GM12878 (cell line): ENCODE data around the gene SLC34A1. TPM values are rescaled to one million over a fixed set of nuclear protein-coding genes. Genes with fewer than 3 reads are reported as not detected.
"Not testable (repeated sequence)": the region's sequence is repeated elsewhere in the genome, so short reads cannot be mapped to it uniquely, and the experiment has no call there.

Experiments used
- ATAC-seq: fragments of 200-7000 bp; cut with Tn5 transposase; 3 replicates; pipeline ENCODE4 v1.9.1; 2020; ENCODE audit warnings: mild to moderate bottlenecking, moderate library complexity
- BruUV-seq: library from RNA; stranded (reverse); fragments of 400-500 nt; replicated peaks from 2 replicates; lab custom pipeline; 2021; lab: Mats Ljungman, UMichigan
- CTCF ChIA-PET: fragments of 300-600 bp; sonication (Branson Sonifier 250); formaldehyde crosslinking; extraction: SDS; loops from one replicate; lab custom pipeline; 2021; ENCODE audit warnings: inconsistent platforms; lab: Yijun Ruan, JAX
- POLR2A ChIA-PET: fragments of 350-600 bp; formaldehyde crosslinking; extraction: SDS; loops from one replicate; lab custom pipeline; 2021; ENCODE audit warnings: inconsistent platforms; lab: Charles Lee
- RAD21 ChIA-PET: fragments of 300-600 bp; sonication (Branson Sonifier 250); formaldehyde crosslinking; loops from one replicate; lab custom pipeline; 2023; ENCODE audit warnings: antibody characterized with exemption; ENCODE audit not compliant: unreplicated experiment; lab: Charles Lee
- SMC1A ChIA-PET: fragments of 300-600 bp; sonication (Branson Sonifier 250); formaldehyde crosslinking; loops from one replicate; lab custom pipeline; 2023; ENCODE audit not compliant: unreplicated experiment, uncharacterized antibody; lab: Charles Lee
- DNase-seq: peaks from one replicate; pipeline ENCODE4 v3.0.0-alpha.2; 2011; ENCODE audit warnings: low read depth, low spot score
- FAIRE-seq: peaks from 3 replicates; lab custom pipeline; 2011; peaks lifted over from hg19 to GRCh38; lab: Jason Lieb, UNC
- H2AFZ ChIP-seq: 2 replicates; pipeline ENCODE4 v1.6.0; 2011; ENCODE audit warnings: low read depth, low read length, control low read depth; ENCODE audit not compliant: control insufficient read depth
- H3K27ac ChIP-seq: 2 replicates; pipeline ENCODE4 v1.5.1; 2011; ENCODE audit warnings: control low read depth; ENCODE audit not compliant: control insufficient read depth, insufficient read depth
- H3K27me3 ChIP-seq, 2 experiments: replicated peaks in 1 of 2; 2 replicates each; pipeline versions ENCODE4 v1.6.0 to v1.6.1; 2011; ENCODE audit warnings: low read length in 1 of 2; ENCODE audit not compliant: control insufficient read depth in 2 of 2, insufficient read depth in 2 of 2
- H3K36me3 ChIP-seq, 2 experiments: 2 replicates each; pipeline ENCODE4 v1.5.1; 2011; ENCODE audit warnings: low read length in 1 of 2; ENCODE audit not compliant: control insufficient read depth in 2 of 2, insufficient read depth in 2 of 2
- H3K4me1 ChIP-seq: 2 replicates; pipeline ENCODE4 v1.6.1; 2011; ENCODE audit warnings: mild to moderate bottlenecking, low read length, moderate library complexity, mixed read lengths; ENCODE audit not compliant: control insufficient read depth, insufficient read depth
- H3K4me2 ChIP-seq: 2 replicates; pipeline ENCODE4 v1.6.0; 2011; ENCODE audit warnings: control low read depth; ENCODE audit not compliant: control insufficient read depth, insufficient read depth
- H3K4me3 ChIP-seq: fragments of 200-600 bp; sonication (generic); 2 replicates; pipeline ENCODE4 v1.5.1; 2016
- H3K79me2 ChIP-seq: 2 replicates; pipeline ENCODE4 v1.6.0; 2011; ENCODE audit warnings: low read length; ENCODE audit not compliant: control insufficient read depth, insufficient read depth
- H3K9ac ChIP-seq: 2 replicates; pipeline ENCODE4 v1.8.0; 2011; ENCODE audit warnings: low read length, control low read depth, mixed read lengths; ENCODE audit not compliant: control insufficient read depth, insufficient read depth
- H3K9me3 ChIP-seq: replicated peaks from 3 replicates; pipeline ENCODE4 v1.5.1; 2011; ENCODE audit warnings: mild to moderate bottlenecking, low read length; ENCODE audit not compliant: control insufficient read depth, insufficient read depth
- H4K20me1 ChIP-seq: 2 replicates; pipeline ENCODE4 v1.6.0; 2011; ENCODE audit not compliant: control insufficient read depth, insufficient read depth
- ZBED1 ChIP-seq: IDR thresholded peaks from 2 replicates; pipeline ENCODE4 v1.6.1; 2016; ENCODE audit warnings: borderline replicate concordance
- WGBS: methylation state at CpG from one replicate; pipeline ENCODE4 v1.1.6; 2016; ENCODE audit warnings: low lambda C conversion rate; ENCODE audit not compliant: insufficient replicate concordance, insufficient coverage; ENCODE audit errors: missing lambda C conversion rate; 5-methylcytosine and 5-hydroxymethylcytosine counted together
- in situ Hi-C: fragments of 300-500 bp; cut with MboI; formaldehyde crosslinking; loops from 9 replicates; pipeline ENCODE4 v1.14.3; 2018; ENCODE audit warnings: mixed read lengths
- intact Hi-C: fragments of 100-400 bp; cut with micrococcal nuclease; formaldehyde crosslinking; loops from one replicate; pipeline ENCODE4 v1.14.2; 2022; ENCODE audit not compliant: unreplicated experiment
- polyA plus RNA-seq, 11 experiments: library from polyadenylated mRNA; depleted of rRNA in 4 of 11; unstranded in 6 of 11; stranded (reverse) in 5 of 11; fragments of >200 nt; fragmentation: Nextera tagmentation in 4 of 11; fragmentation: Illumina TruSeq in 1 of 11; extraction: Ambion mirVana in 4 of 11; extraction: Trizol in 1 of 11; gene quantifications; 1 replicate in 1 of 11; 2 replicates in 10 of 11; pipeline versions ENCODE4 v1.2.1 to v1.2.3, GENCODE V29; 2011 to 2016; ENCODE audit warnings: inconsistent platforms in 2 of 11, missing spikeins in 2 of 11, low read depth in 1 of 11
- total RNA-seq, 4 experiments: library from RNA; depleted of rRNA in 3 of 4; stranded (reverse); fragments of >200 nt in 3 of 4; fragmentation: Illumina TruSeq in 1 of 4; extraction: Trizol in 1 of 4; gene quantifications; 2 replicates each; pipeline versions ENCODE4 v1.2.1 to v1.2.3, GENCODE V29; 2013 to 2021
- TF ChIP-seq, protein P1 (sequence below): IDR thresholded peaks from 2 replicates; pipeline ENCODE4 v1.6.1; 2012; ENCODE audit warnings: improper control_type of control experiment, low read depth, low read length; ENCODE audit not compliant: insufficient replicate concordance
- TF ChIP-seq, protein P2 (sequence below): fragments of 450-650 bp; IDR thresholded peaks from 2 replicates; pipeline ENCODE4 v1.6.1; 2017; ENCODE audit warnings: mild to moderate bottlenecking
- TF ChIP-seq, protein P3 (sequence below): IDR thresholded peaks from 2 replicates; pipeline ENCODE4 v1.6.1; 2011; ENCODE audit warnings: borderline replicate concordance, low read depth, mild to moderate bottlenecking, moderate library complexity, low read length; ENCODE audit not compliant: insufficient read depth, poor library complexity, severe bottlenecking

The SLC34A1 gene
- total and polyA plus RNA-seq, 10 of the 15 experiments (the other 5 are each of a cell fraction or from before 2014, with no cell fraction given) = 0.03 to 0.14 (median 0.09) TPM; not detected in 2

DNA sequence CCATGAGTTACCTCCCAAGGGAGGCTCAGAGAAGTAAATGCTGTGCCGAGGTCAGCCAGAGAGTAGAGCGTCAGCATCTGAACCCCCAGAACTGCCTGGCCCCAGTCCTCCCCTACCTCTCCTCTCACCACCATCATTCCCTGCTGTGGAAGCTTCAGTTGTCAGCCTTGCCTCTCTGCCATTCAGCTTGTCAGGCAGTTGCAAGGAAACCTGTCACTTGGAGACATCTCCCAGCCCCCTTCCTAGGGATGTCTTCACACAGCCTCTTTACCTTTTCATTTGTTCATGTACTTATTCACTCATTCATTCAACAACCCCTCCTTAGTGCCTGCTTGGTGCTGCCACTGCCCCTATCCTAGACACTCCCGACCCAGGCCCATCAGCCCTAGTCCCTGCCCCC, 24.4 kb upstream of the SLC34A1 start (continued):
- TF ChIP-seq, protein P1, sequence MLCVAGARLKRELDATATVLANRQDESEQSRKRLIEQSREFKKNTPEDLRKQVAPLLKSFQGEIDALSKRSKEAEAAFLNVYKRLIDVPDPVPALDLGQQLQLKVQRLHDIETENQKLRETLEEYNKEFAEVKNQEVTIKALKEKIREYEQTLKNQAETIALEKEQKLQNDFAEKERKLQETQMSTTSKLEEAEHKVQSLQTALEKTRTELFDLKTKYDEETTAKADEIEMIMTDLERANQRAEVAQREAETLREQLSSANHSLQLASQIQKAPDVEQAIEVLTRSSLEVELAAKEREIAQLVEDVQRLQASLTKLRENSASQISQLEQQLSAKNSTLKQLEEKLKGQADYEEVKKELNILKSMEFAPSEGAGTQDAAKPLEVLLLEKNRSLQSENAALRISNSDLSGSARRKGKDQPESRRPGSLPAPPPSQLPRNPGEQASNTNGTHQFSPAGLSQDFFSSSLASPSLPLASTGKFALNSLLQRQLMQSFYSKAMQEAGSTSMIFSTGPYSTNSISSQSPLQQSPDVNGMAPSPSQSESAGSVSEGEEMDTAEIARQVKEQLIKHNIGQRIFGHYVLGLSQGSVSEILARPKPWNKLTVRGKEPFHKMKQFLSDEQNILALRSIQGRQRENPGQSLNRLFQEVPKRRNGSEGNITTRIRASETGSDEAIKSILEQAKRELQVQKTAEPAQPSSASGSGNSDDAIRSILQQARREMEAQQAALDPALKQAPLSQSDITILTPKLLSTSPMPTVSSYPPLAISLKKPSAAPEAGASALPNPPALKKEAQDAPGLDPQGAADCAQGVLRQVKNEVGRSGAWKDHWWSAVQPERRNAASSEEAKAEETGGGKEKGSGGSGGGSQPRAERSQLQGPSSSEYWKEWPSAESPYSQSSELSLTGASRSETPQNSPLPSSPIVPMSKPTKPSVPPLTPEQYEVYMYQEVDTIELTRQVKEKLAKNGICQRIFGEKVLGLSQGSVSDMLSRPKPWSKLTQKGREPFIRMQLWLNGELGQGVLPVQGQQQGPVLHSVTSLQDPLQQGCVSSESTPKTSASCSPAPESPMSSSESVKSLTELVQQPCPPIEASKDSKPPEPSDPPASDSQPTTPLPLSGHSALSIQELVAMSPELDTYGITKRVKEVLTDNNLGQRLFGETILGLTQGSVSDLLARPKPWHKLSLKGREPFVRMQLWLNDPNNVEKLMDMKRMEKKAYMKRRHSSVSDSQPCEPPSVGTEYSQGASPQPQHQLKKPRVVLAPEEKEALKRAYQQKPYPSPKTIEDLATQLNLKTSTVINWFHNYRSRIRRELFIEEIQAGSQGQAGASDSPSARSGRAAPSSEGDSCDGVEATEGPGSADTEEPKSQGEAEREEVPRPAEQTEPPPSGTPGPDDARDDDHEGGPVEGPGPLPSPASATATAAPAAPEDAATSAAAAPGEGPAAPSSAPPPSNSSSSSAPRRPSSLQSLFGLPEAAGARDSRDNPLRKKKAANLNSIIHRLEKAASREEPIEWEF = no peak
- TF ChIP-seq ZBED1 = no peak
- TF ChIP-seq, protein P2, sequence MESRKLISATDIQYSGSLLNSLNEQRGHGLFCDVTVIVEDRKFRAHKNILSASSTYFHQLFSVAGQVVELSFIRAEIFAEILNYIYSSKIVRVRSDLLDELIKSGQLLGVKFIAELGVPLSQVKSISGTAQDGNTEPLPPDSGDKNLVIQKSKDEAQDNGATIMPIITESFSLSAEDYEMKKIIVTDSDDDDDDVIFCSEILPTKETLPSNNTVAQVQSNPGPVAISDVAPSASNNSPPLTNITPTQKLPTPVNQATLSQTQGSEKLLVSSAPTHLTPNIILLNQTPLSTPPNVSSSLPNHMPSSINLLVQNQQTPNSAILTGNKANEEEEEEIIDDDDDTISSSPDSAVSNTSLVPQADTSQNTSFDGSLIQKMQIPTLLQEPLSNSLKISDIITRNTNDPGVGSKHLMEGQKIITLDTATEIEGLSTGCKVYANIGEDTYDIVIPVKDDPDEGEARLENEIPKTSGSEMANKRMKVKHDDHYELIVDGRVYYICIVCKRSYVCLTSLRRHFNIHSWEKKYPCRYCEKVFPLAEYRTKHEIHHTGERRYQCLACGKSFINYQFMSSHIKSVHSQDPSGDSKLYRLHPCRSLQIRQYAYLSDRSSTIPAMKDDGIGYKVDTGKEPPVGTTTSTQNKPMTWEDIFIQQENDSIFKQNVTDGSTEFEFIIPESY = no peak
- TF ChIP-seq, protein P3, sequence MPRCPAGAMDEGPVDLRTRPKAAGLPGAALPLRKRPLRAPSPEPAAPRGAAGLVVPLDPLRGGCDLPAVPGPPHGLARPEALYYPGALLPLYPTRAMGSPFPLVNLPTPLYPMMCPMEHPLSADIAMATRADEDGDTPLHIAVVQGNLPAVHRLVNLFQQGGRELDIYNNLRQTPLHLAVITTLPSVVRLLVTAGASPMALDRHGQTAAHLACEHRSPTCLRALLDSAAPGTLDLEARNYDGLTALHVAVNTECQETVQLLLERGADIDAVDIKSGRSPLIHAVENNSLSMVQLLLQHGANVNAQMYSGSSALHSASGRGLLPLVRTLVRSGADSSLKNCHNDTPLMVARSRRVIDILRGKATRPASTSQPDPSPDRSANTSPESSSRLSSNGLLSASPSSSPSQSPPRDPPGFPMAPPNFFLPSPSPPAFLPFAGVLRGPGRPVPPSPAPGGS = no peak

DNA sequence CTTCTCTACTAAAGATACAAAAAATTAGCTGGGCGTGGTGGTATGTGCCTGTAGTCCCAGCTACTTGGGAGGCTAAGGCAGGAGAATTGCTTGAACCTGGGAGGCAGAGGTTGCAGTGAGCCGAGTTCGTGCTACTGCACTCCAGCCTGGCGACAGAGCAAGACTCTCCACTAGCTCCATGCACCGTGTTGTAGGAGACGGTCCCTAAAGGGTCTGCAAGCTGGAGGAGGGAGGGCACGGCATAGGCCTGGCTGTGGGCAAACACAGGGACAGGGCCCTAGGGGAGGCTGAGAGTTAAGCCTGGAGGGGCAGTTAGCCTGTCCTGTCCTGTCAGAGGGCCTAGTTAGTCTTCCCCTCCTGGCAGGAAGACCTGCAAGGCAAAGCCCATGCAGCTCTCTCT, 23.5 kb upstream of the SLC34A1 start:
- H3K36me3 ChIP-seq, H3K9me3 ChIP-seq, in situ Hi-C loops, FAIRE-seq, H2AFZ ChIP-seq, DNase-seq, H3K27me3 ChIP-seq, ATAC-seq, BruUV-seq, H4K20me1 ChIP-seq: not testable (repeated sequence)
- Histone ChIP-seq H3K4me1 (peaks cover 73% of the 10 kb centered on the region), H3K9ac (peak overlapping the region; percentile 60; the same call in 1 of the 2 replicates), H3K79me2 (peaks cover 70% of the 10 kb centered on the region), H3K27ac (peak overlapping the region; percentile 91), H3K4me3 (peak overlapping the region; percentile 63; the same call in 1 of the 2 replicates), H3K4me2 (peak overlapping the region; percentile 93)
- ChIA-PET CTCF (interaction anchor here (0.6 to 4.4 kb wide), 16 partner anchors 8 to 140 kb away, joined by 3 to 33 read pairs (median 5); no protein-coding TSS in a partner anchor), POLR2A (interaction anchor here (0.6 to 2.7 kb wide), 7 partner anchors 9 to 803 kb away, joined by 3 to 22 read pairs (median 4); partner anchors contain the start of genes GRK6 and LMAN2), RAD21 (interaction anchor here (0.8 to 3.7 kb wide), 9 partner anchors 7 to 69 kb away, joined by 3 to 29 read pairs (median 7); partner anchors contain the start of gene LMAN2), SMC1A (interaction anchor here (1.2 to 3.9 kb wide), 7 partner anchors 8 to 51 kb away, joined by 4 to 19 read pairs (median 5); partner anchors contain the start of gene LMAN2)
- intact Hi-C loops = loop anchor here (5.0 kb wide), 1 partner anchor 48 kb away; the partner anchor contains the start of gene MXD3
- 95% methylated on average over 7 of the region's 7 CpGs for WGBS
